C4-2B (cell line): Measurements from ENCODE around the gene TRPM1.

Experiments used
- ZFX ChIP-seq: fragments of 450-650 bp; IDR thresholded peaks from 2 replicates; pipeline ENCODE4 v1.6.1; 2017
- TF ChIP-seq, protein P1 (sequence below): fragments of 450-650 bp; conservative IDR thresholded peaks from 2 replicates; pipeline ENCODE4 v1.5.1; 2017; ENCODE audit warnings: mild to moderate bottlenecking

DNA sequence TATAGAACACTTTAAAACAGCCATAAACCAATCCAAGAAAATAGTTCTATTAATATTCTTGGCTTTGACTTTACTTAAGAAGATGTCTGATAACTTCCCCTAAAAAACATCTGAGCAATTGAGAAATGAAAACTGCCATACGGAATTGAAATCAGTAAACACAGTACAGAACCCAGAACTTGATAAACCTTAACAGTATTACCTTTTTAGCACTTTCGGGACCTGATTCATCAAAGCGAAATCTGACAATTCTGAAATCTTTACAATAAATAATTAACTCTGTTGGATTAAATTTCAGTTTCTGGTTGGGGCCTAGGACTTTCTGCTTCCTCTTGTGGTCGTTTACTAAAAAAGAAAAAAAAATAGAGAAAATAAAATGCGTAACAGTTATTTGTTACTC lies 127.4 kb downstream of the TRPM1 start:
- TF ChIP-seq, protein P1, sequence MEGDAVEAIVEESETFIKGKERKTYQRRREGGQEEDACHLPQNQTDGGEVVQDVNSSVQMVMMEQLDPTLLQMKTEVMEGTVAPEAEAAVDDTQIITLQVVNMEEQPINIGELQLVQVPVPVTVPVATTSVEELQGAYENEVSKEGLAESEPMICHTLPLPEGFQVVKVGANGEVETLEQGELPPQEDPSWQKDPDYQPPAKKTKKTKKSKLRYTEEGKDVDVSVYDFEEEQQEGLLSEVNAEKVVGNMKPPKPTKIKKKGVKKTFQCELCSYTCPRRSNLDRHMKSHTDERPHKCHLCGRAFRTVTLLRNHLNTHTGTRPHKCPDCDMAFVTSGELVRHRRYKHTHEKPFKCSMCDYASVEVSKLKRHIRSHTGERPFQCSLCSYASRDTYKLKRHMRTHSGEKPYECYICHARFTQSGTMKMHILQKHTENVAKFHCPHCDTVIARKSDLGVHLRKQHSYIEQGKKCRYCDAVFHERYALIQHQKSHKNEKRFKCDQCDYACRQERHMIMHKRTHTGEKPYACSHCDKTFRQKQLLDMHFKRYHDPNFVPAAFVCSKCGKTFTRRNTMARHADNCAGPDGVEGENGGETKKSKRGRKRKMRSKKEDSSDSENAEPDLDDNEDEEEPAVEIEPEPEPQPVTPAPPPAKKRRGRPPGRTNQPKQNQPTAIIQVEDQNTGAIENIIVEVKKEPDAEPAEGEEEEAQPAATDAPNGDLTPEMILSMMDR = no peak
- TF ChIP-seq ZFX = no peak
